ENCODE measurements around the gene C5orf46. TPM values are rescaled to one million over a fixed set of nuclear protein-coding genes. Genes with fewer than 3 reads are reported as not detected.
A peak's percentile ranks its signal among the peaks of the same experiment; 100 is the strongest.

C5orf46 gene
- total RNA-seq, 1 donor: not detected

DNA sequence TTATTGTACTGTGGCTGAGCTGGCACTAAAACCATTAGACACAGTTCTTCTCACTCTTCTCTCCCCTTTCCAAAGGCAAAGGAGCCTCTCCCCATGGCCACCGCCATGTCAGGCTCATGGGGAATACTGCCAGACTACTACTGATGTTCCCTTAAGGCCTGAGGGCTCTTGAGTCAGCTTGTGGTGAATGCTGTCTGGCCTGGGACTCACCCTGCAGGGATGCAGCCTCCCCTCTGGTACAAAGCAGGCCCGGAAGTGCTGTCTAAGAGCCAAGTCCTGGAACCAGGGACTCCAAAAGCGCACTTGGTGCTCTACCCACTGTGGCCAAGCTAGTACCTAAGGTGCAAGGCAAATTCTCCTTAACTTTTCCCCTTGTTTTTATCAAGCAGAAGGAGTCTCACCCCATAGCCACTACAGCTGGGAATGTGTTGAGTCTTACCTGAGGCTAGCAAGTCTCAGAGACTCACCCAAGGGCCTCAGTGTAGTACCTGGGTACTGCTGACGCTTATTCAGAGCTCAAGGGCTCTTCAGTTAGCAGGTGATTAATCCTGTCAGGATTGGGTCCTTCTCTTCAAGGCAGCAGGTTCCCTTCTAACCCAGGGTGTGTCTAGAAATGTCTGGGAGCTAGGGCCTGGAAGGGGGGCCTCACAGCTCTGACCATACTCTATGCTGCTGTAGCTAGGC lies 33.2 kb upstream of the C5orf46 start:
- Histone ChIP-seq H4K20me1 (ENCODE audit: insufficient read depth, low read length) (no peaks in the 10 kb centered on the region), H3K9me3 (ENCODE audit: low read depth, low read length) (no peaks in the 10 kb centered on the region), H3K4me2 (ENCODE audit: insufficient read depth, low read length) (no peak overlapping the region), H3K27me3 (ENCODE audit: insufficient read depth, low read length) (no peaks in the 10 kb centered on the region), H3K27ac (ENCODE audit: low read depth, low read length) (no peak overlapping the region), H3K4me3 (ENCODE audit: insufficient read depth, low read length) (no peak overlapping the region), H3K79me2 (ENCODE audit: insufficient read depth, low read length) (no peaks in the 10 kb centered on the region), H3K4me1 (ENCODE audit: insufficient read depth, low read length) (no peaks in the 10 kb centered on the region), H3K36me3 (ENCODE audit: insufficient read depth, low read length) (no peaks in the 10 kb centered on the region), H2AFZ (ENCODE audit: low read length) (no peak overlapping the region)
- TF ChIP-seq, protein P1, sequence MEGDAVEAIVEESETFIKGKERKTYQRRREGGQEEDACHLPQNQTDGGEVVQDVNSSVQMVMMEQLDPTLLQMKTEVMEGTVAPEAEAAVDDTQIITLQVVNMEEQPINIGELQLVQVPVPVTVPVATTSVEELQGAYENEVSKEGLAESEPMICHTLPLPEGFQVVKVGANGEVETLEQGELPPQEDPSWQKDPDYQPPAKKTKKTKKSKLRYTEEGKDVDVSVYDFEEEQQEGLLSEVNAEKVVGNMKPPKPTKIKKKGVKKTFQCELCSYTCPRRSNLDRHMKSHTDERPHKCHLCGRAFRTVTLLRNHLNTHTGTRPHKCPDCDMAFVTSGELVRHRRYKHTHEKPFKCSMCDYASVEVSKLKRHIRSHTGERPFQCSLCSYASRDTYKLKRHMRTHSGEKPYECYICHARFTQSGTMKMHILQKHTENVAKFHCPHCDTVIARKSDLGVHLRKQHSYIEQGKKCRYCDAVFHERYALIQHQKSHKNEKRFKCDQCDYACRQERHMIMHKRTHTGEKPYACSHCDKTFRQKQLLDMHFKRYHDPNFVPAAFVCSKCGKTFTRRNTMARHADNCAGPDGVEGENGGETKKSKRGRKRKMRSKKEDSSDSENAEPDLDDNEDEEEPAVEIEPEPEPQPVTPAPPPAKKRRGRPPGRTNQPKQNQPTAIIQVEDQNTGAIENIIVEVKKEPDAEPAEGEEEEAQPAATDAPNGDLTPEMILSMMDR (IDR thresholded peaks at IDR 0.05; ENCODE audit: extremely low read depth, low read depth, low read length): no peak
- no peak for DNase-seq (ENCODE audit: insufficient read length, low spot score, missing footprints)

DNA sequence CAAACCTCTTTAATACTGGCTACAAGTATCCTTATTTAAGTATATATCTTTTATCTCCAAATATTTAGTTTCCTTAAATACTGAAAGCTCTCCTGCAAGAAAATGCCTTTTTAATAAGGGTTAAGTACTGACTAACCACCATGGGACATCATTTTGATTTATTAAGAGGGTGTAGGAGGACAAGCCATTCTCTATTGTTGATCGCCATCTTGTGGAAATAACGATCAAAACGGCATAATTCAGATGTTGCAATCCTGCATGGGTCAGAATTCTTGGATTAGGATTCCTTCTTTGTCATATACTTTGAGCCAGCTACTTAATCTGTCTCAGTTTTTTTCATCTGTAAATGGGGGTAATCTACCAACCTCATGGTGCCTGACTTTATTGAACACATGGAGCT lies 28.7 kb upstream of the C5orf46 start:
- H3K36me3 ChIP-seq (ENCODE audit: insufficient read depth, low read length): no peaks in the 10 kb centered on the region
- no peak for DNase-seq (ENCODE audit: insufficient read length, low spot score, missing footprints)
- no peak overlapping the region for H2AFZ ChIP-seq (ENCODE audit: low read length)
- no peaks in the 10 kb centered on the region for H3K4me1 ChIP-seq (ENCODE audit: insufficient read depth, low read length)
- TF ChIP-seq, protein P1 (IDR thresholded peaks at IDR 0.05; ENCODE audit: extremely low read depth, low read depth, low read length): peak; percentile 46
- no peaks in the 10 kb centered on the region for H3K27me3 ChIP-seq (ENCODE audit: insufficient read depth, low read length)
- H3K4me3 ChIP-seq (ENCODE audit: insufficient read depth, low read length): no peak overlapping the region
- no peak overlapping the region for H3K4me2 ChIP-seq (ENCODE audit: insufficient read depth, low read length)
- H4K20me1 ChIP-seq (ENCODE audit: insufficient read depth, low read length): no peaks in the 10 kb centered on the region
- H3K9me3 ChIP-seq (ENCODE audit: low read depth, low read length): no peaks in the 10 kb centered on the region
- no peak overlapping the region for H3K27ac ChIP-seq (ENCODE audit: low read depth, low read length)
- H3K79me2 ChIP-seq (ENCODE audit: insufficient read depth, low read length): no peaks in the 10 kb centered on the region

DNA sequence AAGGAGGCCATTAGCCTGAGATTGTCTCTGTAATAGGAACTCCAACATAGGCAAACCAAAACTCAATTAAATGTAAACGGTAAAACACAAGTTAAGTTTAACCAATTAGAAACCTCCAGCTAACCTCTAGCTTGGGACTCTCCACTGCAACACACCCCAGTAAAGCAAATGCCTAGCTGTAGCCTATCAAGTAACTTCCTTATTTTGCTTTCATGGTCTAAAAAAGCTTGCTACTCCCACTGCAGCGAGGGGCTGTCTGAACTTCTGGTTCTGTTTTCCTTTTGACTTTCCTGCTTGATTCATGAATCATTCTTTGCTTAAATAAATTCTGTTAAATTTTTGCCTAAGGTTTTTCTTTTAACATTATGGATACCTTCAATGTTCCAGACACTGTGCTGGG lies 24.4 kb upstream of the C5orf46 start:
- no peak overlapping the region for H2AFZ ChIP-seq (ENCODE audit: low read length)
- H3K27me3 ChIP-seq (ENCODE audit: insufficient read depth, low read length): no peaks in the 10 kb centered on the region
- no peak overlapping the region for H3K4me3 ChIP-seq (ENCODE audit: insufficient read depth, low read length)
- no peak overlapping the region for H3K4me2 ChIP-seq (ENCODE audit: insufficient read depth, low read length)
- no peak for DNase-seq (ENCODE audit: insufficient read length, low spot score, missing footprints)
- no peak overlapping the region for H3K27ac ChIP-seq (ENCODE audit: low read depth, low read length)
- H3K4me1 ChIP-seq (ENCODE audit: insufficient read depth, low read length): no peaks in the 10 kb centered on the region
- no peaks in the 10 kb centered on the region for H3K36me3 ChIP-seq (ENCODE audit: insufficient read depth, low read length)
- H3K9me3 ChIP-seq (ENCODE audit: low read depth, low read length): no peaks in the 10 kb centered on the region
- TF ChIP-seq, protein P1 (IDR thresholded peaks at IDR 0.05; ENCODE audit: extremely low read depth, low read depth, low read length): no peak
- H3K79me2 ChIP-seq (ENCODE audit: insufficient read depth, low read length): no peaks in the 10 kb centered on the region
- no peaks in the 10 kb centered on the region for H4K20me1 ChIP-seq (ENCODE audit: insufficient read depth, low read length)

DNA sequence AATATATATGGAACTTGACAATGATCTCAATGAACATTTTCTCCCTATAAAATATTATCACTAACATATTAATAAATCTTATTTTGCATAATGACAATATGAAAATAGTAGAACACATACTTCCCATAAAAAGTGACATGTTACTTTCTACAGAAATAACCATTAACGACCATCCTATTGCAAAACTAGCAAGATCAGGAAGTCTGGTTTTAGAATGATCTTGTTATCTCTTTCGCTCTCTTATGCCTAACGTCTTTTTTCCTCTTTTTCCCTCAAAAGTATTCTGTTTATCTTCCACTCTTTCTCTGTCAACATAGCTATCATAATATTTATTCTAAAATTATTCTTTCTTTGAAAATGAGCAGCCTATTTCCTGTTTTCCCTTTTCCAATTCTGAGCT lies 21.6 kb upstream of the C5orf46 start:
- no peaks in the 10 kb centered on the region for H3K79me2 ChIP-seq (ENCODE audit: insufficient read depth, low read length)
- H3K36me3 ChIP-seq (ENCODE audit: insufficient read depth, low read length): no peaks in the 10 kb centered on the region
- TF ChIP-seq, protein P1 (IDR thresholded peaks at IDR 0.05; ENCODE audit: extremely low read depth, low read depth, low read length): no peak
- H3K9me3 ChIP-seq (ENCODE audit: low read depth, low read length): no peaks in the 10 kb centered on the region
- no peaks in the 10 kb centered on the region for H4K20me1 ChIP-seq (ENCODE audit: insufficient read depth, low read length)
- no peak overlapping the region for H2AFZ ChIP-seq (ENCODE audit: low read length)
- no peak overlapping the region for H3K4me2 ChIP-seq (ENCODE audit: insufficient read depth, low read length)
- no peaks in the 10 kb centered on the region for H3K27me3 ChIP-seq (ENCODE audit: insufficient read depth, low read length)
- no peak for DNase-seq (ENCODE audit: insufficient read length, low spot score, missing footprints)
- H3K4me1 ChIP-seq (ENCODE audit: insufficient read depth, low read length): no peaks in the 10 kb centered on the region
- H3K4me3 ChIP-seq (ENCODE audit: insufficient read depth, low read length): no peak overlapping the region
- H3K27ac ChIP-seq (ENCODE audit: low read depth, low read length): no peak overlapping the region
